Brain microvascular endothelial cell (primary cell): ENCODE measurements around the gene FAM217A.

Source experiments
- DNase-seq: peaks from one replicate; pipeline ENCODE4 v3.0.0-alpha.2; 2020
- H3K27ac ChIP-seq: fragments of 250-450 bp; sonication (Bioruptor Pico); 2 replicates; pipeline ENCODE4 v1.5.1; 2020; ENCODE audit warnings: mild to moderate bottlenecking, moderate library complexity
- H3K27me3 ChIP-seq: fragments of 250-450 bp; sonication (Bioruptor Pico); replicated peaks from 2 replicates; pipeline ENCODE4 v1.5.1; 2020; ENCODE audit warnings: mild to moderate bottlenecking
- H3K36me3 ChIP-seq: fragments of 250-450 bp; sonication (Bioruptor Pico); replicated peaks from 2 replicates; pipeline ENCODE4 v1.5.1; 2020; ENCODE audit warnings: mild to moderate bottlenecking
- H3K4me3 ChIP-seq: 2 replicates; pipeline ENCODE4 v1.5.1; 2011; ENCODE audit warnings: low read depth, mild to moderate bottlenecking, control low read depth, low read length, moderate library complexity
- in situ Hi-C: cut with HindIII; loops from 2 replicates; pipeline ENCODE4 v1.10.0; 2017; ENCODE audit warnings: low sequenced_read_pairs, low pct_ligation_motif_present
- TF ChIP-seq, protein P1 (sequence below): IDR thresholded peaks from 2 replicates; pipeline ENCODE4 v1.5.1; 2011; ENCODE audit warnings: low read depth, mild to moderate bottlenecking, moderate library complexity, low read length, control low read depth, inconsistent platforms; ENCODE audit errors: missing control alignments

Gene FAM217A

DNA sequence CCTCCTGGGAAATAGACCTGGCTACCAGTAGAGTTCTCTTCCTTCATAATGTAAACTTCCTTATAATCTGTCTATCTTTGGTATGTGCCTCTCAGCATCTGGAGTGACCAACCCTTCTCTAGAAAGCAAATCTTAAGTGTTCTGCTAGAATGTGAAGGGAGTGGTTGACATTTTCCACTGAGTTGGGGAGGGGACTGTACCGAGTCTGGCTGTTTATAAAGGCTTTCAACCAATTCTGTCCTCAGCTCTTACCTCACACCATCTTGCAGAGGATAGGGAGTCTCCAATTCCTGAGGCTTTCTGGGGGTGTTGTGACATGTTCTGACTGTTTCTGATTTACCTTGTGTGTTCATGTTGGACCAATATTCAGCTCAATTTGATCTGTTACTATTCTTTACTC, 39.6 kb downstream of the FAM217A start:
- Histone ChIP-seq H3K27ac (no peak overlapping the region), H3K4me3 (no peak overlapping the region), H3K27me3 (no peaks in the 10 kb centered on the region), H3K36me3 (peaks cover 45% of the 10 kb centered on the region)
- TF ChIP-seq, protein P1, sequence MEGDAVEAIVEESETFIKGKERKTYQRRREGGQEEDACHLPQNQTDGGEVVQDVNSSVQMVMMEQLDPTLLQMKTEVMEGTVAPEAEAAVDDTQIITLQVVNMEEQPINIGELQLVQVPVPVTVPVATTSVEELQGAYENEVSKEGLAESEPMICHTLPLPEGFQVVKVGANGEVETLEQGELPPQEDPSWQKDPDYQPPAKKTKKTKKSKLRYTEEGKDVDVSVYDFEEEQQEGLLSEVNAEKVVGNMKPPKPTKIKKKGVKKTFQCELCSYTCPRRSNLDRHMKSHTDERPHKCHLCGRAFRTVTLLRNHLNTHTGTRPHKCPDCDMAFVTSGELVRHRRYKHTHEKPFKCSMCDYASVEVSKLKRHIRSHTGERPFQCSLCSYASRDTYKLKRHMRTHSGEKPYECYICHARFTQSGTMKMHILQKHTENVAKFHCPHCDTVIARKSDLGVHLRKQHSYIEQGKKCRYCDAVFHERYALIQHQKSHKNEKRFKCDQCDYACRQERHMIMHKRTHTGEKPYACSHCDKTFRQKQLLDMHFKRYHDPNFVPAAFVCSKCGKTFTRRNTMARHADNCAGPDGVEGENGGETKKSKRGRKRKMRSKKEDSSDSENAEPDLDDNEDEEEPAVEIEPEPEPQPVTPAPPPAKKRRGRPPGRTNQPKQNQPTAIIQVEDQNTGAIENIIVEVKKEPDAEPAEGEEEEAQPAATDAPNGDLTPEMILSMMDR = no peak
- DNase-seq = no peak
- in situ Hi-C loops = no loop called here

DNA sequence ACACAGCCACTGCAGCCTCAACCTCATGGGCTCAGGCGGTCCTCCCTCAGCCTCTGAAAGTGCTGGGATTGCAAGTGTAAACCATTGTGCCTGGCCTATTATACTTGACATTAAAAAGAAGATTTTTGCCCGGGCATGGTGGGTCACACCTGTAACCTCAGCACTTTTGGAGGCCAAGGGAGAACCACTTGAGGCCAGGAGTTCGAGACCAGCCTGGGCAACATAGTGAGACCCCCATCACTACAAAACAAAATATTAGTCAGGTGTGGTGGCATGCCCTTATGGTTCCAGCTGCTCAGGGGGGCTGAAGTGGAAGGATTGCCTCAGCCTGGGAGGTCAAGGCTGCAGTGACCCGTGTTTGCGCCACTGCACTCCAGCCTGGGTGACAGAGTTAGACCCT, 42.4 kb downstream of the FAM217A start:
- in situ Hi-C loops = no loop called here
- DNase-seq = no peak
- TF ChIP-seq, protein P1 = no peak
- peaks cover 32% of the 10 kb centered on the region for H3K36me3 ChIP-seq
- H3K27me3 ChIP-seq = no peaks in the 10 kb centered on the region
- H3K27ac ChIP-seq = no peak overlapping the region
- no peak overlapping the region for H3K4me3 ChIP-seq

DNA sequence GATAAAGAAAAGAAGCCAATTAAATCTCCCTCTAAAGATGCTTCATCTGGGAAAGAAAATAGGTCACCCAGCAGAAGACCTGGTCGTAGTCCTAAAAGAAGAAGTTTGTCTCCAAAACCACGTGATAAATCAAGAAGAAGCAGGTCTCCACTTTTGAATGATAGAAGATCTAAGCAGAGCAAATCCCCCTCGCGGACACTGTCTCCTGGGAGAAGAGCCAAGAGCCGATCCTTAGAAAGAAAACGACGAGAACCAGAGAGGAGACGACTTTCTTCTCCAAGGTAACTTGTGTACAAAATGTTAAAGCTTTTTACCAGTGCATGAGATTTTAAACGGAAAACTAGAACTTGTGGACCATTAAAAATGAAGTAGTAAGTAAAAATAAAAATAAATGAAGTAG, 46.5 kb downstream of the FAM217A start:
- DNase-seq = no peak
- H3K27ac ChIP-seq = no peak overlapping the region
- in situ Hi-C loops = no loop called here
- peaks cover 17% of the 10 kb centered on the region for H3K36me3 ChIP-seq
- no peaks in the 10 kb centered on the region for H3K27me3 ChIP-seq
- no peak overlapping the region for H3K4me3 ChIP-seq
- TF ChIP-seq, protein P1 = no peak

DNA sequence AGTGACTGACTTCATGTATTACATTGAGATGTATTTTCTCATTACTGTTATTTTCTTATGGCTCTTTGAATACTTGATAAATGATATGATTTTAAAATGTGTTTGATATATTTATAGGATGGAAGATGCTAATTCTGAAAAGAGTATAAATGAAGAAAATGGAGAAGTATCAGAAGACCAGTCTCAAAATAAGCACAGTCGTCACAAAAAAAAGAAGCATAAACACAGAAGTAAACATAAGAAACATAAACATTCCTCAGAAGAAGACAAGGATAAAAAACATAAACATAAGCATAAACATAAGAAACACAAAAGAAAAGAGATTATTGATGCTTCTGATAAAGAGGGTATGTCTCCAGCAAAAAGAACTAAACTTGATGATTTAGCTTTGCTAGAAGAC, 47.5 kb downstream of the FAM217A start:
- H3K27me3 ChIP-seq = no peaks in the 10 kb centered on the region
- no peak overlapping the region for H3K27ac ChIP-seq
- in situ Hi-C loops = no loop called here
- peaks cover 14% of the 10 kb centered on the region for H3K36me3 ChIP-seq
- no peak overlapping the region for H3K4me3 ChIP-seq
- TF ChIP-seq, protein P1 = no peak
- DNase-seq = no peak

DNA sequence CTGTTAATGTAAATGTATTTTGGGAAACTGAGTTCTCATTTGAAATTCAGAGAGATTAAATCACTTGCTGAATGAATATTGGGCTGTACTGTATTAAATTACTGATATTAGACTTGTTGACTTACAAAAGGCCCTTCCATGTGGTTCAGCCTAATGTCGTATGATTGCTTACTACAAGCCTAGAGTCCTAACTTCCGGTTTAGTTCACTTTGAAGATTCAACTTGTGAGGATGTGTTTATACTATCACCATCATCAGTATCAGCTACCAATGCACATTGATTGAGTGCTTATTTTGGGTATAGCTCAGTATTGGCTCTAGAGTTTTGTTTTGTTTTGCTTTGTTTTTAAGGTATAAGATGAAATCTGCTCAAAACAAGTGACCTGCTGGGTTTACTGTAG, 48.3 kb downstream of the FAM217A start:
- H3K4me3 ChIP-seq = no peak overlapping the region
- H3K27ac ChIP-seq = no peak overlapping the region
- TF ChIP-seq, protein P1 = no peak
- peaks cover 12% of the 10 kb centered on the region for H3K36me3 ChIP-seq
- no peaks in the 10 kb centered on the region for H3K27me3 ChIP-seq
- in situ Hi-C loops = no loop called here
- DNase-seq = no peak

DNA sequence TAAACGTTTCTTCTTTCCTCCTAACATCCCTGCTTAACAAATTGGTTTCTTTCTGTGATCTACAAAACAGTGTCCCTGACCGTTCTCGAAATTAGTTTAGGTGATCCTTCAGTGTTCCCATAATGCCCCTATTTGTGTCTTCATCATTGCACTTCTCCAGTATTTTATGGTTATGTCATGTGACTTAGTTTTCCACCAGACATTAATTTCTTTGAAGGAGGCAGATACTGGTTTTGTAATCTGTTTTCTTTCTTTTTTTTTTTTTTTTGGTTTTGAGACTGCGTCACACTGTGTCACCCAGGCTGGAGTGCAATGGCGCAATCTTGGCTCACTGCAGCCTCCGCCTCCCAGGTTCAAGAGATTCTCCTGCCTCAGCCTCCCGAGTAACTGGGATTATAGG, 49.2 kb downstream of the FAM217A start:
- in situ Hi-C loops = no loop called here
- Histone ChIP-seq H3K4me3 (no peak overlapping the region), H3K27me3 (no peaks in the 10 kb centered on the region), H3K36me3 (peaks cover 12% of the 10 kb centered on the region), H3K27ac (no peak overlapping the region)
- TF ChIP-seq, protein P1 = no peak
- DNase-seq = no peak
